GM21786 (cell line): Measurements from ENCODE around the gene ARMC9.
"Not testable (repeated sequence)": the region's sequence is repeated elsewhere in the genome, so short reads cannot be mapped to it uniquely, and the experiment has no call there.

Experiments
- ATAC-seq: cut with Tn5 transposase; IDR thresholded peaks from one replicate; pipeline ENCODE4 v1.9.1; 2021; ENCODE audit not compliant: unreplicated experiment

ARMC9 gene

GRCh38 chr2:231239751-231240150 is 41.3 kb downstream of the ARMC9 start:
- ATAC-seq = no peak

GRCh38 chr2:231241755-231242507 is 43.5 kb downstream of the ARMC9 start:
- no peak for ATAC-seq

GRCh38 chr2:231243866-231244265 is 45.4 kb downstream of the ARMC9 start:
- no peak for ATAC-seq

GRCh38 chr2:231244382-231245248 is 46.2 kb downstream of the ARMC9 start:
- no peak for ATAC-seq

GRCh38 chr2:231245249-231246094 is 47.0 kb downstream of the ARMC9 start:
- ATAC-seq = no peak

- no peak for ATAC-seq
Observed at GRCh38 chr2:231246171-231246842, 47.9 kb downstream of the ARMC9 start.

- no peak for ATAC-seq
Observed at GRCh38 chr2:231250146-231250545, 51.7 kb downstream of the ARMC9 start.

GRCh38 chr2:231250698-231251097 is 52.3 kb downstream of the ARMC9 start:
- no peak for ATAC-seq

GRCh38 chr2:231253292-231253691 is 54.9 kb downstream of the ARMC9 start:
- ATAC-seq = not testable (repeated sequence)

GRCh38 chr2:231256494-231256893 is 58.1 kb downstream of the ARMC9 start:
- no peak for ATAC-seq

- no peak for ATAC-seq
Observed at GRCh38 chr2:231257763-231258162, 59.3 kb downstream of the ARMC9 start.

- no peak for ATAC-seq
Observed at GRCh38 chr2:231258701-231259100, 60.3 kb downstream of the ARMC9 start.

GRCh38 chr2:231259104-231259503 is 60.7 kb downstream of the ARMC9 start:
- no peak for ATAC-seq

- no peak for ATAC-seq
Observed at GRCh38 chr2:231260442-231261208, 62.2 kb downstream of the ARMC9 start.

- ATAC-seq = no peak
Observed at GRCh38 chr2:231263118-231263831, 64.8 kb downstream of the ARMC9 start.

GRCh38 chr2:231270221-231271114 is 72.0 kb downstream of the ARMC9 start:
- no peak for ATAC-seq

GRCh38 chr2:231272991-231273390 is 74.6 kb downstream of the ARMC9 start:
- no peak for ATAC-seq

- ATAC-seq = no peak
Observed at GRCh38 chr2:231276987-231277386, 78.6 kb downstream of the ARMC9 start.
